ENCODE results near the gene RPS16. TPM values are rescaled to one million over a fixed set of nuclear protein-coding genes. Genes with fewer than 3 reads are reported as not detected.
"Not testable (repeated sequence)": the region's sequence is repeated elsewhere in the genome, so short reads cannot be mapped to it uniquely, and the experiment has no call there.

RPS16 gene
- total RNA-seq, result 1,962 and 2,021 TPM in 2 replicates

- intact Hi-C loops (cut with micrococcal nuclease), result loop anchor here (1.0 to 10.0 kb wide), 5 partner anchors 10 to 1061 kb away; partner anchors contain the start of genes EID2B, MED29, PAF1 and PLEKHG2
Observed at GRCh38 chr19:39435499-39436349, at the start of gene RPS16. RPS16 (minus strand) TSS chr19:39435949; CDS start chr19:39435895, 54 bp downstream.

GRCh38 chr19:39483141-39483540, 47.4 kb upstream of the RPS16 start:
- intact Hi-C loops (cut with micrococcal nuclease), result no loop called here

GRCh38 chr19:39481676-39482075, 45.9 kb upstream of the RPS16 start:
- intact Hi-C loops (cut with micrococcal nuclease), result loop anchor here (2.0 kb wide), 3 partner anchors 19 to 91 kb away; partner anchors contain the start of genes MED29, PAF1 and PLEKHG2

GRCh38 chr19:39481229-39481545, 45.4 kb upstream of the RPS16 start:
- intact Hi-C loops (cut with micrococcal nuclease), result loop anchor here (2.0 kb wide), 3 partner anchors 20 to 90 kb away; partner anchors contain the start of genes MED29, PAF1 and PLEKHG2

- intact Hi-C loops (cut with micrococcal nuclease), result loop anchor here (1.0 to 2.0 kb wide), 8 partner anchors 20 to 354 kb away; partner anchors contain the start of genes DYRK1B, EID2, EID2B and MED29
Observed at GRCh38 chr19:39480337-39481228, 44.8 kb upstream of the RPS16 start, which contains the start of gene TIMM50. TIMM50 (plus strand) TSS chr19:39480838; CDS start chr19:39480854, 16 bp downstream.

- intact Hi-C loops (cut with micrococcal nuclease), result loop anchor here (1.0 to 2.0 kb wide), 8 partner anchors 21 to 354 kb away; partner anchors contain the start of genes DYRK1B, EID2, EID2B and MED29
Observed at GRCh38 chr19:39479916-39480315, 44.2 kb upstream of the RPS16 start.

- intact Hi-C loops (cut with micrococcal nuclease), result not testable (repeated sequence)
Observed at GRCh38 chr19:39479319-39479801, 43.6 kb upstream of the RPS16 start.

- intact Hi-C loops (cut with micrococcal nuclease), result no loop called here
Observed at GRCh38 chr19:39475748-39476147, 40.0 kb upstream of the RPS16 start.

- intact Hi-C loops (cut with micrococcal nuclease), result loop anchor here (1.0 kb wide), 3 partner anchors 29 to 198 kb away; partner anchors contain the start of genes EID2B and SUPT5H
Observed at GRCh38 chr19:39474139-39474620, 38.4 kb upstream of the RPS16 start.

- intact Hi-C loops (cut with micrococcal nuclease), result no loop called here
Observed at GRCh38 chr19:39473443-39473960, 37.8 kb upstream of the RPS16 start.

- intact Hi-C loops (cut with micrococcal nuclease), result no loop called here
Observed at GRCh38 chr19:39472746-39473442, 37.1 kb upstream of the RPS16 start.

- intact Hi-C loops (cut with micrococcal nuclease), result no loop called here
Observed at GRCh38 chr19:39471756-39472536, 36.2 kb upstream of the RPS16 start.

GRCh38 chr19:39470724-39471339, 35.1 kb upstream of the RPS16 start:
- intact Hi-C loops (cut with micrococcal nuclease), result no loop called here

GRCh38 chr19:39469567-39469966, 33.8 kb upstream of the RPS16 start:
- intact Hi-C loops (cut with micrococcal nuclease), result no loop called here

GRCh38 chr19:39469036-39469435, 33.3 kb upstream of the RPS16 start:
- intact Hi-C loops (cut with micrococcal nuclease), result no loop called here

- intact Hi-C loops (cut with micrococcal nuclease), result no loop called here
Observed at GRCh38 chr19:39467941-39468340, 32.2 kb upstream of the RPS16 start.

GRCh38 chr19:39465956-39466747, 30.4 kb upstream of the RPS16 start:
- intact Hi-C loops (cut with micrococcal nuclease), result no loop called here

GRCh38 chr19:39463403-39463802, 27.7 kb upstream of the RPS16 start:
- intact Hi-C loops (cut with micrococcal nuclease), result no loop called here
